Stimulated activated CD4-positive, alpha-beta T cell treated with anti-CD3 and anti-CD28 coated beads, Interleukin-12 subunit alpha, Interleukin-12 subunit beta, amount 100 ng/mL, for 4 hours (primary cell): ENCODE data around the gene GJA9.
"Not testable (repeated sequence)": the region's sequence is repeated elsewhere in the genome, so short reads cannot be mapped to it uniquely, and the experiment has no call there.

Source experiments
- DNase-seq: peaks from one replicate; pipeline ENCODE4 v3.0.0-alpha.2; 2020

The GJA9 gene

DNA sequence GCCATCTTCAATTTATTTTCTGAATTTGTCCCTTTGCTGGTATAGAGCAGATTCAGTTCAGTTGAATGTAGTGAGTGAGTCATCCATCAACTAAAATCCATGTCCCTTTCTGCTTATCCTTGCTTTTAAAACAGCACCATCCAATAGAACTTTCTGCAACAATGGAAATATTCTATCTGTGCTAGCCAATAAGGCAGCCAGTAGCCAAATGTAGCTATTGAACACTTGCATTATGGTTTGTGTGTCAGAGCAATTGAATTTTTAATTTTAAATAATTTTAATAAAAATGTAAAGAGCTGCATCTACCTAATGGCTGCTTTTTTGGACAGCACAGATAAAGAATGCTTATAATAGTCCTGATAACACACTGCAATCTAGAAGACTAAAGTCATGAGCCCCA, at the start of gene GJA9:
TSS of gene GJA9 (minus strand) at position 101 of the 400 bp plus-strand sequence. CDS start 5,489 bp downstream, outside the sequence.
- no peak for DNase-seq

DNA sequence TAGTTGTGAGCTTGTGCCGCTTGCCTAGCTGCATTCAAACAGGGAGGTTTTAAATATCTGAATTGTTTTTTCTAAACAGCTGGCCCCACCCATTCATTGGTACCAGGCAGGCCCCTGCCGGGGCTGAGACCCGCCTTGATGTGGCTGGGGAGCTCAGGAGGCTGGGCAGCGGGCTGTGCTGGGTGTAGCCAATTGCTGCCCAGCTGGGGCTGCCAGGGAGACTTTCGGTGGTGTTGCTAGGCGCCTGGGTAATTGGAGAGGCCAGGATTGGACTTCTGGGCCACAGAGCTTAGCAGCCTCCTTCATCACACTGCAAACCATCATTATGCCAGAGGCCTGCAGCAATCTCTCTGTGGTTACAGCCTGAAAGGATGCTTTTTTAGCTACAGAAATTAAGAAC, 48.1 kb upstream of the GJA9 start:
- DNase-seq = no peak

DNA sequence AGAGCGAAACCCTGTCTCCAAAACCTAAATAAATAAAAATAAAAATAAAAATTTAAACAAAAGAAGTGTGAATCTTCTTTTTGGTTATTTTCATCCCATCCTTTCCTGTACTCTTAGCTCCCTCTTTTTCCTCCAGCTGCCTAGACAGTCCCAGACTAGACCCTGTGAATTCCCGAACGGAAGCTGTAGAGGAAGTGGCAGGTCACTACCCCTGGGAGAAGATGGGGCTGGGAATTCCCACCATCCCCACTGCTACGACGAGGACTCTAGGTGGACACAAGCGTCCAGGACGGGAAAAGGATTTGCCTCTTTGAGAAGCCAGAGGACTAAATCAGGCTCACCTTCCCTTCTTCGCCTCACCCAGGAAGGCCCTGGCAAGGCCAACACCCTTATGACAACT, 47.7 kb upstream of the GJA9 start:
- no peak for DNase-seq

DNA sequence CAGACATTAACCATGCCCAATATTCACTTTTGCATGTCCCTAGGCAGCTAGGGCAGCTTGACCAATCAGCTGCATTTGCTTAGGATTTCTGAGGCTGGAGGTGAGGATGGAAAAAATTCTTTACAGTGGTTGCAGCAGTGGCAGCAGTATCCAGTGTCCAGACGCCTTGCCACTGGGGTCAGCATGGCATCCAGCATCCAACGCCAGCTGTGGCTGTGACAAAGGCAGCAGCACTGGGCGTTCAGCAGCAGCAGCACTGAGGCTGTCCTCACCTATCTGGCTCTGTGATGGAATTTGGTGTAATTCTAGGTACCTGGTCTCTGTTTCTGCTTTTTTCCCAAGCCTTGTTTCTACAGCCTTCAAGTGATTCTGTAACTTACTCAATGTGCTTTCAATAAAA, 44.7 kb upstream of the GJA9 start:
- no peak for DNase-seq

DNA sequence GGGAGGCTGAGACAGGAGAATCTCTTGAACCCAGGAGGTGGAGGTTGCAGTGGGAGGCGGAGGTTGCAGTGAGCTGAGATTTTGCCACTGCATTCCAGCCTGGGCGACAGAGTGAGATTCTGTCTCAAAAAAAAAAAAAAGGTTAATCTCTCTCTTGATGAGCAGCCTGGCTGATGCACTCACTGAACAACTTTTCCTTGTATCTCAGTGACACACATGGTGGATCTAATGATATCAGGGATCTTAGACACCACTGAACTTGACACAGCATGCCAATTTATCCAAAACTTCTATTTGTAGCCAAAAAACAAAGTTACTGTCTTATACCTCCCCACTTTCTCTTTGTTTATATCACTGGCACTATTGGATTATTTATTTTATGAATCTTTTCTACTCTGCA, 44.0 kb upstream of the GJA9 start:
- no peak for DNase-seq

DNA sequence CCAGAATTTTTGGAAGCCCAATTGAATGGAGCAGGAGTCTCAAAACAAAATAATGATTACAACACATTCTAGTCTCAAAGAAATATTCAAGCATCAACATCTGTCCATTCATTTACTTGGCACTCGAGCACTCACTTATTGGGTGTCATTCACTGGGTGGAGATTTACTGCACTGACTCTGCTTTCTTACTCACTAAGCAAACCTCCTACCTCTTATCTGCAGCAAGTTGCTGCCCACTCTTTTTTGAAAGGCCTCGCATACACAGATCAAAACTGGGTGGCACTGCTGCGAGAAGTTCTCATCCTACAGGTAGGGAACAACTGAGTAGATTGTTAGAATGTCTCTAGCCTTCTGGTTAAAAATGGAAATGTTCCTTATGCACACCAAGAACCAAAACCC, 42.2 kb upstream of the GJA9 start:
- no peak for DNase-seq

DNA sequence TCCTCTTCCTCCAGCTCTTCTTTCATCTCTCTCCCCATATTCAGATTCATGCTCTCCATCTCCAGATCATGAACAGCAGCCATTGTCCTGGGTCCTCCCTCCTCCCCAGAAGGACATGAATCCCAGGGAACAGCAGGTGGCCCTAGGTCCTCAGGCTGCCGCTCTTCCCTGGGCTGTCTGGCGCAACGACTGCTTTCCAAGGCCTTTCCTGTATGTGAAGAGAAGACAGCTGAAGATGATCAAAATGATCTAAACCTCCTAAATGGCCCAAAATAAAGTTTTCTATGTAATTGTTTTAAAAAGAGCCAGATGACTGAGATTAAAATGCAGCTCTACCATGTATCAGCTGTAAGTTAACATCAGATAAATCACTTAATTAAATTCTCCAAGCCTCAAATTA, 37.7 kb upstream of the GJA9 start:
- DNase-seq = no peak

DNA sequence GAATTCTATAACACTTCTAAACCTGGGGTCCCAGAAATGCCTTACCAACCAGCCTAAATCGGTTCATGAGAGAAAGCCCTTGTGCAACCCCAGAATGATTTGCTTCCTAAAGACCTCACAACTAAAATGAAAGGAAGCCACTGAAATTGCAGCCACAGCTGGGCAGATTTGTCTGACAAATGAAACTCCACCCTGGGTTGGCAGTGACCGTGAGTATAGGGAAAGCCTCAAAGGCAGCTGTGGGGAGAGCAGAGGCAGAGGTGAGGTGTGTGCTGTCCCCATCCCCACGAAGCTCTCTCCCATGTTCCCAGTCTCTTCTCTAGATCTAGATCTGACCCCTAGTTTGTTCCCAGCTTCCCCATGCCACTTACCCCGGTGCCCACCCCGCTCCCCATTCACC, 37.2 kb upstream of the GJA9 start:
- DNase-seq = no peak

DNA sequence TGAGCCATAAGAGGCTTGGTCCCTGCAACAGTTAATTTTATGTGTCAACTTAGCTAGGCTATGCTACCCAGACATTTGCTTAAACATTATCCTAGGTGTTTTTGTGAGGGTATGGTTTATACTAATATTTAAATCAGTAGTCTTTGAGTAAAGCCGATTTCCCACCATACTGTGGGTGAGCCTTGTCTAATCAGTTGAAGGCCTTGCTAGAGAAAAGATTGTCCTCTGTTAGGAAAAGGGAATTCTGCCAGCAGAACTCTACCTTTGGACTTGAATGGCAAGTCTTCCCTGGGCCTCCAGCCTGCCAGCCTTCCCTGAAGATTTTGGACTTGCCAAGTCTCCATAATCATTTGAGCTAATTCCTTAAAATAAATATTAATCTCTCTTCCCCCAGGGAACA, 36.4 kb upstream of the GJA9 start:
- DNase-seq = no peak

DNA sequence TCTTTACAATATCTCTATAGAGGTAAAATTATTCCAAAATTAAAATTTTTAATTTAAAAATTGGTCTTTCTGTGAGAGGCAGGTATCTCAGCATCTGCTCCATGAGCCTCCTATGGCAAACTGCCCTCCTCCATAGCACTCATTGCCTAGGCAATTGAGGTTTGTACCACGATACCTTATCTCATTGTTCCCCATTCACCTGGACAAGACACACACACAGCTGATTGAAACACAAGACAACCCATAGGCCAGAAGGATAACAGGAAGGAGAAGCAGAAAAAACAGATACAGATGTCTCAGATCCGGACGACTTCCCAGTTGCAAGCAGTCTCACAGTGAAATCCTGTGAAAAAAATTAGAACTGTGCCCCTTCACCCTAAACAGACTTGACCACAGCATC, 36.0 kb upstream of the GJA9 start:
- no peak for DNase-seq

DNA sequence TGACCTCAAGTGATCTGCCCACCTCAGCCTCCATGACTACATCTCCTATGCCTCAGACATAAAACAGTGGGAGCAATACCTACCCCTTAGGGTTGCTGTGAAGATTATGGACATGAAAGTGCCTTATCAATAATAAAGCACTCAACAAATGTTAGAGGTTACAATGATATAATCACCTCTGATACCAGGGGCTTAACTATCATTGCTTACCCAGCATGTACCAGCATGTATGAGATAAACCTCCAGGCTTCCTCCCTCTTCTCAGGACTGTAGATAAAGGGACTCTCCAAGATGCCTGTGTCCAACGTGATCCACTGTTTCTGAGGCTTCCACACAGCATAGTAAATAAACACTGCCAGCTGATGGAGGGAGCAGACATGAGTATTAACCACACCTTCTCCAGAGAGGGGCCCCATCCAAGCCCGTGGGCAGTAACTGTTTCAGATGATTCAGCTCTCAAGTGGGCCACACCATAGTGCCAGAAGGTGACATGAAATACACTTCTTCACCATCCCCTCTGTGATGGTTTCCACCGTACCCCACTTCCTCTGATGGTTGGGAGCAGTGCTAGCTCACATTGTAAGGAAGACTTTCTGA, 34.1 kb upstream of the GJA9 start:
- DNase-seq = no peak

DNA sequence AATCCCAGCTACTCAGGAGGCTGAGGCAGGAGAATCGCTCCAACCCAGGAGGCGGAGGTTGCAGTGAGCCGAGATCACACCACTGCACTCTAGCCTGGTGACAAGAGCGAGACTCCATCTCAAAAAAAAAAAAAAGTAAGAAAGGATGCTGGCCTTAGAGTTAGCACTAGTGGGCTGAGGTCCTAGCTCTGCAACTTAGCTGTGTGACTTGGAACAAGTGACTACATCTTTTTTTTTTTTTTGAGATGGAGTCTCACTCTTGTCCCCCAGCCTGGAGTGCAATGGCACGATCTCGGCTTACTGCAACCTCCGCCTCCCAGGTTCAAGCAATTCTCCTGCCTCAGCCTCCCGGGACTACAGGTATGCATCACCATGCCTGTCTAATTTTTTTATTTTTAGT, 33.5 kb upstream of the GJA9 start:
- not testable (repeated sequence) for DNase-seq

DNA sequence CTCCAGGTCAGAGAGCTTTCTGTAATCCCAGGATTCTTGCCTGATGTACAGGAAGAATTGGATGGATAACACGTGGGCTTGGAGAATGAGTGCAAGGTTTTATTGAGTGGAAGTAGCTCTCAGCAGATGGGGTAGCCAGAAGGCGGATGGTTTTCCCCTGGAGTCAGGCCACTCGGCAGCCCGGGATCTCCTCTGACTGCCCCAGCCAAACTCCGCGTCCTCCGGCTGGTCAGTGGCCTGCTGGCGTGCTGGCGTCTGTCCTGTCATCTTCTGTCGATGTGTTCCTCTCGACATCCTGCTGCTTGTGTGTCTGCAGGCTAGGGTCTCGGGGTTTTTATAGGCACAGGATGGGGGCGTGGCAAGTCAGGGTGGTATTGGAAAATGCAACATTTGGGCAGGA, 27.4 kb upstream of the GJA9 start:
- DNase-seq = no peak

DNA sequence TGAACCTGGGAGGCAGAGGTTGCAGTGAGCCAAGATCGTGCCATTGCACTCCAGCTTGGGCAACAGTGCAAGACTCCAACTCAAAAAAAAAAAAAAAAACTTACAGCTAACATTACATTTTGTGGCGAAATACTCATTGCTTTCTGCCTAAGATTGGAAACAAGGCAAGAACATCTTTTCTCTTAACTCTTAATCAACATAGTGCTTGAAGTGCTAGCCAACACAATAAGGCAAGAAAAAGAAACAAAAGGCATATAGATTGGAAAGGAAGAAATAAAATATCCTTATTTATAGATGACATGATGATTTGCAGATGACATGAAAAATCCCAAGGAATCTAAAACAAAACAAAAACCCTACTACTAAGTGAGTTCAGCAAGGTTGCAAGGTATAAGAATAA, 24.6 kb upstream of the GJA9 start:
- no peak for DNase-seq

DNA sequence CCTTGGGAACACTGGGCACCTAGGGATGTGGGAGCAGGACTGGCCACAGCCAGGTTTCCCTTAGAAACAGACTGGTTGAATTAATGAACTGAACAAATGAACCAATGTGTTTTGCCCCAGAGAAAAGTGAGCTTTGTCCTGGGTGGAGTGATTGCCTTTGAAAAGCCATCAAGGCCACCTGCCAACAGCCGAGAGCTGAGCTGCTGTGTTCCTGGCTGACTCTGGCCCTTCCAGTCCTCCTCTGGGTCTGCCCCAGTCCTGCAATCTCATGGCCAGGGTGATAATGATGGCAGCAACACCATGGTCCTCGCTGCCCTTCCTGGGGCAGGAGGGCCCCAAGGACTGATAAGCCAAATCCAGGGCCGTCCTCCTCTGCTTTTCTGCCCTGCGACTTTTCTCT, 18.2 kb upstream of the GJA9 start:
- no peak for DNase-seq

DNA sequence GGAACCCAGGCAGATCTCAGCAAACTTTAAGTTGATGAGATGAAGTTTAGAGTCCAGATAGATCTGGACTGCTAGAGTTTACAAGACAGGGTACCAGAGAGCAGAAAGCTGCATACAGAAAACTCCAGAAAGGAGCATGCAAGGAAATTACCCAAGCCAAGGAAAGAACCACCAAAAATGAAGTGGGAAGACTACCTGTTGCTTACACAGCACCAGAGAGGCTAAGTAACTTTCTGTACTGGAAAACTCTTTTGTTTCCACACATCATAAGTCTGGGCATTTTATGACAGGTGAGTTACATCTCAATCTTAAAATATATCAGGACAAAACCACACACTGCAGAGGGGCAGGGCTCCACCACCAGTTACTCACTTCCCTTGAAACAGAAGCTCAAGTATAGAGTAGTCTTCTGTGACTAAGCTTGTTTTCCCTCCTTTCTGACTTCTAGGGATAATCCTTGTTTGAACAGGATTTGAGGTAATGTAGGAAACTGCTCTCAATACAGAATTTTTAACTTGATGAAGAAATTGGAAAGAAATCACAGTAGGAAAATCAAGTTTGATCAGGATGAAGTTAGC, 17.4 kb upstream of the GJA9 start:
- DNase-seq = no peak

DNA sequence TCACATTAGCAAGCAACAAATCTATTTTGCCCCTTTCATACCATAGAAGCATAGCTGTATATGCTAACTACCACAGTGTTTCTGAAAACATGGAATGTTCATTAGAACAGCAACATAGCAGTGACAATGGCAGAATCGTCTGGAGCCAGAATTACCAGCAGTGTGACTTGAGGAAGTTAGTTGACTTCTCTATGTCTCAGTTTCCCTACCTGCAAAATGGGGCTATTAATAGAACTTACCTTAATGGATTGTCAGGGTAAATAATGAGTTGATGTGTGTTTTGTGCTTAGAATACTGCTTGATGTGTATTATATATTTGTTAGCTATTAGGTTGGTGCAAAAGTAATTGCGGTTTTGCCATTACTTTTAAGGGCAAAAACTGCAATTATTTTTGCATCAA, 14.8 kb upstream of the GJA9 start:
- DNase-seq = no peak

DNA sequence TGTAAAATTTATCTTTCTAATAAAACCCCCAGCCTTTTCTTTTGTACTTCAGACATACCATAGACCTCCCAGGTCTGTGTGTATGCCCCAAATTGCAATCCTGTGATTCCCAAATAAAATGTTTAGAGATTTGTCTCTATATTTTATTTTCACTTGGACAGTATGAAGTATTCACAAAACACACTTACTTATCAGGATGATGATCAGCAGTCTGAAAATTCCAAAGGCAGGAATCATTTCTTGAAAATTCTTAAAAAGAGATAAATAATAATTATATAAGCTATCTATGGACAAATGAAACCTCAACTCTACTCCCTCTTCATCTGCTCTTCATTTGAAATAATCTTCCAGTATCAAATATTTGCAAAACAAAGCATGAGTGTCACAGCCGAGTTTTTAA, 11.6 kb upstream of the GJA9 start:
- no peak for DNase-seq

DNA sequence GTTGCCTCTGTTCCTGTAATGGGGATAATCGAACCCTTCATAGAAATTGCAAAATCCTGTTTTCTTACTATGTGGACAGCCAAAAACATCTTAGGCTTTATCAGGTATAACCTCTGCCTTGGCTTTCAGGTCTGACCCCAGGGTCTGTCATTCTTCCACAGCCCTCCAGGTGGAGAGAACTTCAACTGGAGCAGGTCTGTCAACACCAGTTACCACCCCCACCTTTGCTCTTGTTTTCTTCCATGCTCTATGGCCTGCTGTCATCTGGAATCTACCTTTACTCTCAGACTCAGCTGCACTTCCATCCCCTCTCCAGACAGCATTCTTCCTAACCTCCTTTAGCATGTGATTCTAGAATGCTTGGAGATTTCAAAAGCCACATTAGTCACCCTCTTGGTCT, 10.4 kb upstream of the GJA9 start:
- no peak for DNase-seq

DNA sequence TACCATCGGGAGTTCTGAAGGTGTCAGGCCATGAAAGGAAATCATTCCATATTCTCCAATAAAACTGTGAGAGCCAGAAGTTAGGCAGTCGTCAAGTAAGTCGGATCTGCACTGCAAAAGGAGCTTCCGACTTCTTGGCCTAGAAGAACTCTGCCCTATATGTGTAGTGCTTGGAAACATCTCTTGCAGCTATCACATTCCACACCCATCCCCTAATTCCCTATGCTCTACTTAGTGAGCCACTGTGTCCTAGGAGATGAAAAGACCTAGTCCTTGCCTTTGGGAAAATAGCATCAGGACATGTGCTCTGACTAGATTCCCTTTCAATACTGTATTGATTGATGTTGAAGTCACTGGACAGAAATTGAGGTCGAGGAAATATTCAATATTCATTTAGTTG, 8.2 kb upstream of the GJA9 start:
- DNase-seq = no peak

DNA sequence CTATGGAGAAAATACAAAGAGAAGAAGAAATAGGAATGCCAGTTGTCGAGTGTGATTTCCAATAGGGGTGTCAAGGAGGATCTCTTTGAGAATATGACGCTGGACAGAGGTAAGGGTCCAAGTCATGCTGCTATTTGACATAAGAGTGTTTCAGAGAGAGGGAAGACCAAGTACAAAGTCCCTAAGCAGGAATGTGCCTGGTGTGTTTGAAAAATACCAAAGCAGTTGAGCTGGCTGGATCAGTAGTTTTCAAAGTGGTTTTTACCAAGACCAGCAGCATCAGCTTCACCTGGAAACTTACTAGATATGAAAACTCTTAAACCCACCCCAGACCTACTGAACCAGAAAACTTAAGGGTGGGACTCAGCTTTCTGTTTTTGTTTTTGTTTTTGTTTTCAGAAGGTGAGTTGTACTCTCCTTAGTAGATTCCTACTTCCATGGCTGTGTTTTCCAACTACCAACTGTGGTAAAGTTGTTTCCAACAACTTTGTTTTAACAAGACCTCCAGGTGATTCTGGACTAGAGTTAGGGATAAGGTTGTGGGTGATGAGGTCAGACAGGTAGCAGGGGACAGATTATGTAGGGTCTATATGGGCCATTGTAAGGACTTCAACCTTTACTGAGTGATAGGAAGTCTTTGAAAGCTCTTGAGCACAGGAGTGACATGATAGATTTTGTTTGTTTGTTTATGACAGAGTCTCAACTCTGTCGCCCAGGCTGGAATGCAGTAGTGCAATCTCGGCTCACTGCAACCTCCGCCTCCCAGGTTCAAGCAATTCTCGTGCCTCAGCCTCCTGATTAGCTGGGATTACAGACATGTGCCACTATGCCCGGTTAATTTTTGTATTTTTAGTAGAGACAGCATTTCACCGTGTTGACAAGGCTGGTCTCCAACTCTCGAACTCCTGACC, 7.3 kb upstream of the GJA9 start:
- DNase-seq = no peak

DNA sequence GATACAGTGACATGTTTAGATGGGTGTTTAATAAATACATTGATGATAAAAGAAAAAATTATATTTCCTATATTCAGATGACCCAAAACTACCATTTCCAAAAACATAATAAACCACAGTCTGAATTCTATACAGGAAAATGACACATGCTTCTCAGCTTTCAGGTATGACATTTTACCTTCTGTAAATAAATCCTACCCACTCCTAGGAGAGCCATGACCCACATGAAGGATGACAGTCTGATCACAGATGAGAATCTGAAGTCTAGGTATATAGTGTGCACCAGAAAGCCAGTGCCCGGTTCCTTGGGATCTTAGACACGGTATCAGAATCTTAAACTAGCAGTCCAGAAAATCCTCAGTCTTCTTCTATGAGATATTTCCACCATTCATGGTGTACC, 3.7 kb upstream of the GJA9 start:
- DNase-seq = no peak

DNA sequence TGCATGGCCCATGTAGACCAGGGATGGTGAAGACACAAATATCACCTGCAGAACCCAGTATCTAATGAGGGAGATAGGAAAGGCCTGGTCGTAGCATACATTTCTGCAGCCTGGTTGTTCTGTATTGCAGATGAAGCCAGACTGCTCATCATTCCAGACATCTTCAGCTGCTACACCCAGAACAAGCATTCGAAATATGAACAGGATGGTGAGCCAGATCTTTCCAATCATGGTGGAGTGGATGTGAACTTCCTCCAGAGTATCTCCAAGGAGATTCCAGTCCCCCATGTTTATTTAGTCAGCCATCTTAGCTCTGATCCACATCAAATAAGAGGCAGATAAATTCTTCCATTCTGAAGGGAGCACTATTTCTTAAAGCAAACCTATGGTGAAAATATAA, 5.6 kb downstream of the GJA9 start:
- no peak for DNase-seq
